ENCODE measurements around the gene EHMT1. TPM values are rescaled to one million over a fixed set of nuclear protein-coding genes. Genes with fewer than 3 reads are reported as not detected.

EHMT1 gene
- total RNA-seq, 1 donor from 2014 or later, result 96.5 TPM

- H3K4me3 Mint-ChIP-seq (ENCODE audit: low read depth), result no peak overlapping the region
- intact Hi-C loops (cut with micrococcal nuclease), result no loop called here
- H3K27me3 Mint-ChIP-seq (ENCODE audit: low read depth), result no peaks in the 10 kb centered on the region
- peaks cover 14% of the 10 kb centered on the region for H3K4me1 Mint-ChIP-seq (ENCODE audit: low read depth)
- H3K9me3 Mint-ChIP-seq, result no peaks in the 10 kb centered on the region
- H3K36me3 Mint-ChIP-seq (ENCODE audit: low read depth), result peaks cover 13% of the 10 kb centered on the region
- H3K27ac Mint-ChIP-seq, result no peak overlapping the region
- no peak for DNase-seq (ENCODE audit: low spot score)
These were observed 72.3 kb downstream of the EHMT1 start for GRCh38 chr9:137690930-137691645.

- no peak overlapping the region for H3K4me3 Mint-ChIP-seq (ENCODE audit: low read depth)
- intact Hi-C loops (cut with micrococcal nuclease), result no loop called here
- no peaks in the 10 kb centered on the region for H3K9me3 Mint-ChIP-seq
- peak overlapping the region; percentile 24 for H3K27ac Mint-ChIP-seq
- peaks cover 14% of the 10 kb centered on the region for H3K4me1 Mint-ChIP-seq (ENCODE audit: low read depth)
- H3K27me3 Mint-ChIP-seq (ENCODE audit: low read depth), result no peaks in the 10 kb centered on the region
- no peak for DNase-seq (ENCODE audit: low spot score)
- H3K36me3 Mint-ChIP-seq (ENCODE audit: low read depth), result peaks cover 20% of the 10 kb centered on the region
These were observed 73.0 kb downstream of the EHMT1 start for GRCh38 chr9:137691646-137692351.

DNA sequence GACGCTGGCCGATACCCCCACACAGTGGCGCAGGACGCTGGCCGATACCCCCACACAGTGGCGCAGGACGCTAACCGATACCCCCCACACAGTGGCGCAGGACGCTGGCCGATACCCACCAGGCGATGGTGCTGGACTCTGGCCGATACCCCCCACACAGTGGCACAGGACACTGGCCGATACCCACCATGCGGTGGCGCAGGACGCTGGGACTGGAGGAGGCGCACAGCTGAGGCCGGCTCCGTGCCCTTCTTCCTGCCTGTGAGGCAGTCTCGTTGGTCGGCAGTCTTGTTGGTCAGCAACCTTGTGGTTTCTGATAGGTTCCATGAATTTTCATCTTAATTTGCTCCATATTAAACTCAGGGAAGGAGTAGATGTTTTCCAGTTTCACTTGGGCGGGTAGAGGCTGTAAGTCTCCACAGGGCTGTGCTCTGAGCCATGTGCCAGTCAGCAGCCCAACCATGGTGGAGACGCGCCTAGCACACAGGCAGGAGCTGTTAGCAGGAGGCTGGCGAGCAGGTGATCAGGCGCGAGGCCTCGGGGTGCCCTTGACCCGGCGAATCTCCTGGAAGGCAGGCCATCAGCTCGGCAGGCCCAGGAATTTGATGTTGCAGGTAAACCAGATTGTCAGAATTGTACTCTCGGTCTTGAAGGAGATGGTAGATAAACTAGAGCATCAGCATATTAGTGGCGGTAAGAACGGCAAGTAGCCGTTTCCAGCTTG, 75.6 kb downstream of the EHMT1 start:
- H3K27ac Mint-ChIP-seq, result no peak overlapping the region
- H3K4me1 Mint-ChIP-seq (ENCODE audit: low read depth), result peaks cover 12% of the 10 kb centered on the region

DNA sequence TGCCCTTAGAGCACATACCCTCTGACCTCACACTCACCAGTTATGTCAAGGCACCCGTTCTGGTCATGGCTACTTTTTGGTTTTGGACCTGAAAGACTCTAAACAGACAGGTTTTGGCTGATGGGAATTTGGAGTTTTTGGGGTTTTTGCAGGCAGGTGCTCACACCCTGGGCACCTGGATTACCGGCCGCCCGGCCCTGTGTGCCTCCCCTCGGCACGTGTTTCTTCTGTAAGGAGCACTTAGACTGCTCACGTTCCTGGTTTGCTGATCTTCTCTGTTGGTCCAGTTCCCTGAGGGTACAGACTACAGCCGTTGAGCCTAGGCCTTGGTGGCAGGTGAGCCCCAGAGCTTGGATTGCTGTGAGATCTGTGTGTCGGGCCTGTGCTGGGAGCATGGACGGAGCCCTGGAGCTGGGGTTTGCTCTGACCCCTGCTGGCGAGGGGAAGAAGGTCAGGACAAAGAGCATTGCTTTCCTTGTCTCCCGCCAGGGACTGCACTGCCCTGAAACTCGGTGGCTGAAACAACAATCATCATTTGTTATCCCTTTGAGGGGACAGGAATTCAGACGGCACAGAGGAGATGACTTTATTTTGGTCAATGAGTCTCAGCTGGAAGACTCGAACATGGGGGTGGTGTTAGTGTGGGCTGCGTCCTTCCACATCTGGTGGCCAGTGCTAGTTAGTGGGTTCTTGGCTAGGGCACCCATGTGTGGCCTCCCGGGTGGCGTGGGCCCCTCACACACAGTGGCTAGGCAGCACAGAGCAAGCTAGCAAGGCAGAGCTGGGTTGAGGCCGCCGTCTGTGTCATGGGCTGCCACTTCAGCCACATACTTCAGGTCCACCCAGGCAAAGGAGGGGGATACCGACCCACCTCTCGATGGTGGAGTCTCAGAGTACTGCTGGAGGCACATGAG, 76.4 kb downstream of the EHMT1 start:
- intact Hi-C loops (cut with micrococcal nuclease), result no loop called here
- H3K27ac Mint-ChIP-seq, result no peak overlapping the region
- H3K9me3 Mint-ChIP-seq, result peaks cover 5% of the 10 kb centered on the region
- DNase-seq (ENCODE audit: low spot score), result no peak
- H3K36me3 Mint-ChIP-seq (ENCODE audit: low read depth), result peaks cover 28% of the 10 kb centered on the region
- peaks cover 10% of the 10 kb centered on the region for H3K4me1 Mint-ChIP-seq (ENCODE audit: low read depth)
- no peak overlapping the region for H3K4me3 Mint-ChIP-seq (ENCODE audit: low read depth)
- no peaks in the 10 kb centered on the region for H3K27me3 Mint-ChIP-seq (ENCODE audit: low read depth)

More for the DNA sequence above, 75.6 kb downstream of the EHMT1 start:
- intact Hi-C loops (cut with micrococcal nuclease), result no loop called here
- Mint-ChIP-seq H3K27me3 (ENCODE audit: low read depth) (no peaks in the 10 kb centered on the region), H3K36me3 (ENCODE audit: low read depth) (peaks cover 25% of the 10 kb centered on the region), H3K9me3 (no peaks in the 10 kb centered on the region), H3K4me3 (ENCODE audit: low read depth) (no peak overlapping the region)
- DNase-seq (ENCODE audit: low spot score), result no peak

GRCh38 chr9:137696136-137696925, 77.5 kb downstream of the EHMT1 start:
- Mint-ChIP-seq H3K36me3 (ENCODE audit: low read depth) (peaks cover 38% of the 10 kb centered on the region), H3K27ac (no peak overlapping the region), H3K9me3 (peaks cover 13% of the 10 kb centered on the region), H3K27me3 (ENCODE audit: low read depth) (no peaks in the 10 kb centered on the region), H3K4me1 (ENCODE audit: low read depth) (peaks cover 5% of the 10 kb centered on the region), H3K4me3 (ENCODE audit: low read depth) (no peak overlapping the region)
- DNase-seq (ENCODE audit: low spot score), result no peak
- intact Hi-C loops (cut with micrococcal nuclease), result no loop called here

- no peak overlapping the region for H3K27ac Mint-ChIP-seq
- no peak overlapping the region for H3K4me3 Mint-ChIP-seq (ENCODE audit: low read depth)
- no peak for DNase-seq (ENCODE audit: low spot score)
- peaks cover 15% of the 10 kb centered on the region for H3K9me3 Mint-ChIP-seq
- H3K4me1 Mint-ChIP-seq (ENCODE audit: low read depth), result no peaks in the 10 kb centered on the region
- peaks cover 40% of the 10 kb centered on the region for H3K36me3 Mint-ChIP-seq (ENCODE audit: low read depth)
- no peaks in the 10 kb centered on the region for H3K27me3 Mint-ChIP-seq (ENCODE audit: low read depth)
- intact Hi-C loops (cut with micrococcal nuclease), result no loop called here
These were observed 78.4 kb downstream of the EHMT1 start for GRCh38 chr9:137697193-137697592.

DNA sequence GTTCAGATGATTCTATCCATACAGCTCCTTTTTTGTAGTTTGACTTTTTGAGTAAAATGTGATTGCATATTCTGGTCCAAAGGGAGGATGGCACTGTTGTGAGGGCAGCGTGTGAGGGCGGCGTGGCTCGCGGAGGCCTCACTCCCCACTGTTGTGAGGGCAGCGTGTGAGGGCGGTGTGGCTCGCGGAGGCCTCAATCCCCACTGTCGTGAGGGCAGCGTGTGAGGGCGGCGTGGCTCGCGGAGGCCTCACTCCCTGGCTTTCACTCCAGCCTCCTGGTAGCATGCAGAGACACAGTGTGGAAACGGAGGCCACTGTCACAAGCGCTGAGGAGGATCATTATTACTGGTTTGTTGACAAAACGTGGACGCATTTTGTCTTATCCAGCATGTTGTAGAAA, 79.0 kb downstream of the EHMT1 start:
- no peak overlapping the region for H3K4me3 Mint-ChIP-seq (ENCODE audit: low read depth)
- H3K27me3 Mint-ChIP-seq (ENCODE audit: low read depth), result no peaks in the 10 kb centered on the region
- H3K9me3 Mint-ChIP-seq, result peaks cover 19% of the 10 kb centered on the region
- intact Hi-C loops (cut with micrococcal nuclease), result no loop called here
- no peak for DNase-seq (ENCODE audit: low spot score)
- peaks cover 41% of the 10 kb centered on the region for H3K36me3 Mint-ChIP-seq (ENCODE audit: low read depth)
- no peaks in the 10 kb centered on the region for H3K4me1 Mint-ChIP-seq (ENCODE audit: low read depth)
- H3K27ac Mint-ChIP-seq, result no peak overlapping the region

GRCh38 chr9:137700911-137701310, 82.1 kb downstream of the EHMT1 start:
- Mint-ChIP-seq H3K4me1 (ENCODE audit: low read depth) (peaks cover 18% of the 10 kb centered on the region), H3K4me3 (ENCODE audit: low read depth) (no peak overlapping the region), H3K9me3 (peaks cover 37% of the 10 kb centered on the region), H3K27me3 (ENCODE audit: low read depth) (no peaks in the 10 kb centered on the region), H3K36me3 (ENCODE audit: low read depth) (peaks cover 64% of the 10 kb centered on the region), H3K27ac (no peak overlapping the region)
- intact Hi-C loops (cut with micrococcal nuclease), result no loop called here
- no peak for DNase-seq (ENCODE audit: low spot score)

- intact Hi-C loops (cut with micrococcal nuclease), result no loop called here
- Mint-ChIP-seq H3K4me1 (ENCODE audit: low read depth) (peaks cover 26% of the 10 kb centered on the region), H3K9me3 (peaks cover 37% of the 10 kb centered on the region), H3K27ac (no peak overlapping the region), H3K27me3 (ENCODE audit: low read depth) (no peaks in the 10 kb centered on the region), H3K36me3 (ENCODE audit: low read depth) (peaks cover 54% of the 10 kb centered on the region), H3K4me3 (ENCODE audit: low read depth) (no peak overlapping the region)
- no peak for DNase-seq (ENCODE audit: low spot score)
These were observed 84.0 kb downstream of the EHMT1 start for GRCh38 chr9:137702615-137703379.

DNA sequence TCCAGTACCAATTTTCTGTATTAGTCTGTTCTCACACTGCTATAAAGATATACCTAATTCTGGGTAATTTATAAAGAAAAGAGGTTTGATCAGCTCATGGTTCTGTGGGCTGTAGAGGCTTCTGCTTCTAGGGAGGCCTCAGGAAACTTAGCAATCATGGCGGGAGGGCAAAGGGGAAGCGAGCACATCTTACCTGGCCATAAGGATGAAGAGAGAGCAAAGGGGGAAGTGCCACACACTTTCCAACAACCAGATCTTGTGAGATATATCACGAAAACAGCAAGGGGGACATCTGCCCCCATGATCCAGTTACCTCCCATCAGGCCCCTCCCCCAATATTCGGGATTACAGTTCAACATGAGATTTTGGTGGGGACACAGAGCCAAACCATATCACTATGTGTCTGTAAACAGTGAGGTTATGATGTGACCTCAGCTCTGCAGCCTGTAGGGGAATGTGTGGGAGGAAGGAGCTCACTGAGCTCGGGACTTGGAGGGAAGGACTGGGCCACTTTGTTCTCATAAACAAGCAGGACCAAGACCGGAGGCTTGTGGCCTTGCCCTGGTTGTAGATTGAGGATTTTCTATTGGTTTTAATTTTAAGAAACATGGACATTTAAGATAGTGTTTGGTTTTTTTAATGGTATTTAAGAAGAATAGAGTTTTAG, 85.2 kb downstream of the EHMT1 start:
- peaks cover 29% of the 10 kb centered on the region for H3K4me1 Mint-ChIP-seq (ENCODE audit: low read depth)
- H3K9me3 Mint-ChIP-seq, result peaks cover 37% of the 10 kb centered on the region
- intact Hi-C loops (cut with micrococcal nuclease), result no loop called here
- H3K27ac Mint-ChIP-seq, result no peak overlapping the region
- no peak overlapping the region for H3K4me3 Mint-ChIP-seq (ENCODE audit: low read depth)
- H3K27me3 Mint-ChIP-seq (ENCODE audit: low read depth), result no peaks in the 10 kb centered on the region
- H3K36me3 Mint-ChIP-seq (ENCODE audit: low read depth), result peaks cover 55% of the 10 kb centered on the region
- DNase-seq (ENCODE audit: low spot score), result no peak

GRCh38 chr9:137705443-137705863, 86.6 kb downstream of the EHMT1 start:
- Mint-ChIP-seq H3K27ac (peak overlapping the region; percentile 31), H3K4me3 (ENCODE audit: low read depth) (peak overlapping the region; percentile 15), H3K9me3 (peaks cover 30% of the 10 kb centered on the region), H3K36me3 (ENCODE audit: low read depth) (peaks cover 51% of the 10 kb centered on the region), H3K27me3 (ENCODE audit: low read depth) (no peaks in the 10 kb centered on the region), H3K4me1 (ENCODE audit: low read depth) (peaks cover 29% of the 10 kb centered on the region)
- no peak for DNase-seq (ENCODE audit: low spot score)
- intact Hi-C loops (cut with micrococcal nuclease), result no loop called here

Measured in activated T-helper 2 cell treated with anti-CD3 and anti-CD28 coated beads, Interferon-gamma antibody, Interleukin-2, Interleukin-4, amounts not matched to agents 10 μg/mL and 5 μg/mL and 100 μg/mL, durations not matched to agents 14 hours and 24 hours and 36 hours (primary cell).